KOPT-K1 (cell line): Measurements from ENCODE around the gene XRCC4.

ENCODE experiments used
- H3K27ac ChIP-seq: fragments of 200-600 bp; sonication (generic); 2 replicates; pipeline ENCODE4 v1.5.1; 2016; ENCODE audit warnings: antibody characterized with exemption, mild to moderate bottlenecking, low read depth, low read length; ENCODE audit not compliant: poor library complexity, severe bottlenecking
- H3K36me3 ChIP-seq: fragments of 200-600 bp; sonication (generic); 2 replicates; pipeline ENCODE4 v1.5.1; 2017; ENCODE audit warnings: antibody characterized with exemption, mild to moderate bottlenecking, low read length, moderate library complexity; ENCODE audit not compliant: insufficient read depth
- H3K9me3 ChIP-seq: fragments of 200-600 bp; sonication (generic); 2 replicates; pipeline ENCODE4 v1.5.1; 2017; ENCODE audit warnings: antibody characterized with exemption, low read length, mild to moderate bottlenecking; ENCODE audit not compliant: insufficient read depth, poor library complexity, severe bottlenecking

The XRCC4 gene

GRCh38 chr5:83393504-83393866 lies 316.1 kb downstream of the XRCC4 start:
- Histone ChIP-seq H3K9me3 (no peaks in the 10 kb centered on the region), H3K36me3 (no peaks in the 10 kb centered on the region), H3K27ac (no peak overlapping the region)

DNA sequence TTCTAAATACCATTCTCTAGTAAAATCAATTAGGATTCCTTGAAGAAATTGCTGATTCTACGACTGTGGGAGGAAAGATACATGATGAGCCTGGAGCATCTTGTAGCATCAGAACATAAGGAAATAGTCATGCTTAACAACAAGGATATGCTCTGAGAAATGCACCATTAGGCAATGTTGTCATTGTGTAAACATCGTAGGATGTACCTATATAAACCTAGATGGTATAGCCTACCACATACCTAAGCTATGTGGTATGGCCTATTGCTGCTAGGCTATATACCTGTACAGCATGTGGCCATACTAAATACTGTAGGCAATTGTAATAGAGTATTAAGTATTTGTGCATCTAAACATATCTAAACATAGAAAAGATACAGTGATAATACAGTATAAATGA lies 316.8 kb downstream of the XRCC4 start:
- H3K9me3 ChIP-seq = no peaks in the 10 kb centered on the region
- H3K27ac ChIP-seq = no peak overlapping the region

GRCh38 chr5:83396662-83397061 lies 319.3 kb downstream of the XRCC4 start:
- H3K9me3 ChIP-seq = no peaks in the 10 kb centered on the region
- no peak overlapping the region for H3K27ac ChIP-seq
- no peaks in the 10 kb centered on the region for H3K36me3 ChIP-seq

More for the DNA sequence above, 316.8 kb downstream of the XRCC4 start:
- no peaks in the 10 kb centered on the region for H3K36me3 ChIP-seq

GRCh38 chr5:83397658-83398057 lies 320.3 kb downstream of the XRCC4 start:
- Histone ChIP-seq H3K9me3 (no peaks in the 10 kb centered on the region), H3K27ac (no peak overlapping the region), H3K36me3 (no peaks in the 10 kb centered on the region)

DNA sequence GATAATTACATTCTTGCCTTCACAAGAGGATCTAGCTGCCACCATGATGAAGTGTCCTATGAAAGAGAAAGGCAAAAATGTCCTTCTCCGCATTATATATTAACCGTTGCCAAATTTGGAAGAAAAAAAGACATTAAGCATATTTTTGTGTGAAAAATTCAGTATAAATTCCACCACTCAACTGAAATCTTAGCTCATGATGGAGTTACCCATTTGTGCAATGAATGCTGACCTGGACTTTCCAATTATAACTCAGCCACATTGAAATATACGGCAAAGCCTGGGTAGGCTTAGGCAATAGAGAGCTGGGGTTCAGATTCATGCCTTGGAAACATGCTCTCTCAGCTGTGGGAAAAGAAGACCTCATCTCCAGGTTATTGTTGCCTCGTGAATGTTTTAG lies 322.9 kb downstream of the XRCC4 start:
- no peaks in the 10 kb centered on the region for H3K36me3 ChIP-seq
- H3K9me3 ChIP-seq = no peaks in the 10 kb centered on the region
- H3K27ac ChIP-seq = no peak overlapping the region

GRCh38 chr5:83400701-83401100 lies 323.4 kb downstream of the XRCC4 start:
- H3K9me3 ChIP-seq = no peaks in the 10 kb centered on the region
- H3K27ac ChIP-seq = no peak overlapping the region
- no peaks in the 10 kb centered on the region for H3K36me3 ChIP-seq

DNA sequence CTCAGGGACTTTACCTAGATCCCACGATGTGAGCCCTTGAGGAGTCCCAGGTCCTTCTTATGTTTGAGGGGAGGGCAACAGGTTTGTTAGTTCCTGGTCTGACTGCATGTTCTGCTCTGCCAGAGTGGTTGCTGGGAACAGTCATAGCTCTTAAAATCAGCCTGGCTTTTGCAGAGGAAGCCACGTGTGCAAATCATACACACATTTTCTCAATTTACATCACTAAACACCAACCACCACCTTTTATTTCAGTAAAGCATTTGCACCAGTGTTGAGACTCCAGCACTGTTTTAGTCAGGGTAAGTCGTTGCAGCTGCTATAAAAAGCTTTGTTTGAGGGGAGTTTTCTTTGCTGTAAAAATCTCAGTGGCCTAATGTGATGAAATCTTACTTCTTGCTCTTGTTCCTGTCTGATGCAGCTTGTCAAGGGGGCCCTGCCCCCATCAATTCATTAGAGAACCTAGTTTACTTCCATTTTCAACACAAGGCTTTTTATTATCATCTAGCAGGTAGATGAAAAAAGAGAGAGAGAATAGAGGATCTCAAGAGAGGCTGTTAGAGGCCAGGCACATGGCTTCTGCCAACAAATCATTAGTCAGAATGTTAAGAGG lies 323.9 kb downstream of the XRCC4 start:
- Histone ChIP-seq H3K36me3 (no peaks in the 10 kb centered on the region), H3K27ac (no peak overlapping the region), H3K9me3 (no peaks in the 10 kb centered on the region)

- Histone ChIP-seq H3K27ac (no peak overlapping the region), H3K9me3 (no peaks in the 10 kb centered on the region), H3K36me3 (no peaks in the 10 kb centered on the region)
These were observed 324.4 kb downstream of the XRCC4 start for GRCh38 chr5:83401775-83402174.
